Activated CD8-positive, alpha-beta T cell treated with anti-CD3 and anti-CD28 coated beads for 36 hours (primary cell): ENCODE data around the gene ARHGAP10. TPM values are rescaled to one million over a fixed set of nuclear protein-coding genes. Genes with fewer than 3 reads are reported as not detected.

Source experiments
- ATAC-seq: fragments of 200-7000 bp; cut with Tn5 transposase; one replicate; pipeline ENCODE4 v1.10.0; 2021; ENCODE audit warnings: mild to moderate bottlenecking, moderate library complexity
- CTCF ChIA-PET: fragments of 350-600 bp; sonication (Branson Sonifier 250); formaldehyde crosslinking; loops from one replicate; lab custom pipeline; 2021; ENCODE audit warnings: antibody characterized with exemption; lab: Charles Lee
- POLR2A ChIA-PET: fragments of 350-600 bp; sonication (Branson Sonifier 250); formaldehyde crosslinking; loops from one replicate; lab custom pipeline; 2021; ENCODE audit warnings: antibody characterized with exemption; lab: Charles Lee
- DNase-seq: peaks from one replicate; pipeline ENCODE4 v3.0.0-alpha.2; 2020
- H3K27ac Mint-ChIP-seq: one replicate; pipeline ENCODE4 v1.8.0; 2021; ENCODE audit warnings: mild to moderate bottlenecking, mixed read lengths
- H3K27me3 Mint-ChIP-seq: one replicate; pipeline ENCODE4 v1.8.0; 2021; ENCODE audit warnings: mixed read lengths
- H3K36me3 Mint-ChIP-seq: one replicate; pipeline ENCODE4 v1.8.0; 2021; ENCODE audit warnings: low read depth, mixed read lengths
- H3K4me1 Mint-ChIP-seq: one replicate; pipeline ENCODE4 v1.8.0; 2021; ENCODE audit warnings: low read depth, mixed read lengths
- H3K4me3 Mint-ChIP-seq: one replicate; pipeline ENCODE4 v1.8.0; 2021; ENCODE audit warnings: mild to moderate bottlenecking, moderate library complexity, mixed read lengths
- H3K9me3 Mint-ChIP-seq: one replicate; pipeline ENCODE4 v1.8.0; 2021; ENCODE audit warnings: mixed read lengths
- CTCF ChIP-seq: fragments of 200-600 bp; IDR thresholded peaks from one replicate; pipeline ENCODE4 v1.8.0; 2022; ENCODE audit warnings: antibody characterized with exemption, mild to moderate bottlenecking
- intact Hi-C: fragments of 100-400 bp; cut with micrococcal nuclease; formaldehyde crosslinking; loops from one replicate; pipeline ENCODE4 v1.10.0; 2022
- total RNA-seq, 2 experiments: library from RNA; stranded (reverse); gene quantifications; one replicate each; pipeline ENCODE4 v1.2.3, GENCODE V29; 2021

ARHGAP10 gene
- total RNA-seq, 2 experiments from 2014 or later: 4.0 to 5.1 TPM

DNA sequence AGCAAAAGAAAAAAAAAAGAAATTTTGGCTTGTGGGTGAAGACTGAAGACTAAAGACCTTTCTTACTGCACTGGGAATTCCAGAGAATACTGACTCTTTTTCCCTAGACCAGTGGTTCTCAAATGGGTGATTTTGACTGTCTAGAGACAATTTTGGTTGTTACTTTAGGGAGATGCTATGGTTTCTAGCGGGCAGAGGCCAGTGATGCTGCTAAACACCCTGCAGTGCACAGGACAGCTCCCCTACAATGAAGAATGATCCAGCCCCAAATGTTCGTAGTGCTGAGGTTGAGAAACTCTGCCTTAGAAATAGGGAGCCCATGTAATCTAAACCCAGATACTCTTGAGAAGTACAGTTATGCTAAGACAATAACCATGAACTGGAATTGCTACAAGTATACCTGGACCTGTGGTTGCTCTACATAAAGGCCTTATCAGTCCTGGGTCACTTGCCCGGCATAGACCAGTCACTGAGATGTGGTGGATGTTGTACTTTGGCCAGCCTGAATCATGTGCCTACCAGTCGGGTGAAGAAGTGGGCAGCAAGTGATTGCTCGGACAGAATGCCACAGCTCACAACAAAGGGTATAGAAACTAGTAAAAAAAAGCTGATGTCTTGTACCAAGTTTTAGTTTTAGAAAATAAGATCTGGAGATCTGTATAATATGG lies 16.0 kb downstream of the ARHGAP10 start:
- ATAC-seq (no peak), DNase-seq (no peak)
- intact Hi-C loops: no loop called here
- Mint-ChIP-seq H3K9me3 (no peaks in the 10 kb centered on the region), H3K27ac (no peak overlapping the region), H3K27me3 (no peaks in the 10 kb centered on the region), H3K4me1 (no peaks in the 10 kb centered on the region), H3K4me3 (no peak overlapping the region), H3K36me3 (peaks cover 3% of the 10 kb centered on the region)
- TF ChIP-seq CTCF: no peak
- POLR2A ChIA-PET: interaction anchor here (0.6 kb wide), 1 partner anchor 10 kb away, joined by 3 read pairs; no protein-coding TSS in a partner anchor
- CTCF ChIA-PET: interaction anchor here (2.7 kb wide), 1 partner anchor 118 kb away, joined by 10 read pairs; no protein-coding TSS in a partner anchor

DNA sequence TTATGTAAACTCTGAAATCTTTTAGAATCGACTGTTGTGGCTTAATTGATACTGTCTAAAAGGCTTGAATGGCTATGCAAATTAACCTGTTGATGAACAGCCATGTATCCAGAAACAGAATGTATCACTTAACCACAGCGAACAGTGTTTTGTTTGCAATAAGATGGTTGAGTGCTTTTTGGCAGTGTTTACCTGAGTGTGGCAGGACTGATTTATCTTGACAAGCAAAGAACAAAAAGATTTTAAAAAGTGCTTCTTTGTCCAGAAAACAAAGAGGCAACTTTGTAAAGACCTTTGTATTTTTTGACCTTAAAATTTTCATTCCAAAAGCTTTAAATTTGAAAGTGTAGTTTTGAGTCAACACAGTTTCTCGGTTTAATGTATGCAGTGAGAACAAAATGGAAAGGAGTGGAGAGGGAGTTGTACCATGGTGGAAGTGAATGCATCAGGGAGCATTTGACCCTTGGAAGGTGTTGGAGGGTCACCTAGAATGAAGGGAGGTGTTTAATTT lies 18.0 kb downstream of the ARHGAP10 start:
- no peak for DNase-seq
- CTCF ChIA-PET: interaction anchor here (1.2 to 2.7 kb wide), 2 partner anchors 116 to 117 kb away, joined by 4 to 10 read pairs; no protein-coding TSS in a partner anchor
- H3K27me3 Mint-ChIP-seq: no peaks in the 10 kb centered on the region
- no peak overlapping the region for H3K4me3 Mint-ChIP-seq
- POLR2A ChIA-PET: no interaction called here
- ATAC-seq: no peak
- TF ChIP-seq CTCF: no peak
- H3K4me1 Mint-ChIP-seq: no peaks in the 10 kb centered on the region
- H3K36me3 Mint-ChIP-seq: peaks cover 2% of the 10 kb centered on the region
- H3K9me3 Mint-ChIP-seq: no peaks in the 10 kb centered on the region
- intact Hi-C loops: no loop called here
- no peak overlapping the region for H3K27ac Mint-ChIP-seq

- H3K4me1 Mint-ChIP-seq: peaks cover 8% of the 10 kb centered on the region
- no peaks in the 10 kb centered on the region for H3K36me3 Mint-ChIP-seq
- intact Hi-C loops: no loop called here
- H3K4me3 Mint-ChIP-seq: no peak overlapping the region
- H3K27me3 Mint-ChIP-seq: no peaks in the 10 kb centered on the region
- H3K27ac Mint-ChIP-seq: no peak overlapping the region
- no peaks in the 10 kb centered on the region for H3K9me3 Mint-ChIP-seq
- CTCF ChIA-PET: interaction anchor here (1.5 kb wide), 1 partner anchor 114 kb away, joined by 4 read pairs; no protein-coding TSS in a partner anchor
- no peak for TF ChIP-seq CTCF
- DNase-seq: no peak
- no peak for ATAC-seq
- POLR2A ChIA-PET: no interaction called here
Measured at GRCh38 chr4:147753047-147753446, 21.2 kb downstream of the ARHGAP10 start.

GRCh38 chr4:147754037-147754445 lies 22.2 kb downstream of the ARHGAP10 start:
- intact Hi-C loops: no loop called here
- Mint-ChIP-seq H3K4me3 (no peak overlapping the region), H3K4me1 (peaks cover 8% of the 10 kb centered on the region), H3K36me3 (no peaks in the 10 kb centered on the region), H3K27me3 (no peaks in the 10 kb centered on the region), H3K9me3 (no peaks in the 10 kb centered on the region), H3K27ac (no peak overlapping the region)
- CTCF ChIA-PET: interaction anchor here (0.7 kb wide), 1 partner anchor 113 kb away, joined by 3 read pairs; no protein-coding TSS in a partner anchor
- no peak for TF ChIP-seq CTCF
- DNase-seq: no peak
- no peak for ATAC-seq
- POLR2A ChIA-PET: interaction anchor here (1.3 kb wide), 1 partner anchor 10 kb away, joined by 3 read pairs; no protein-coding TSS in a partner anchor
